ENCODE data around the gene PSMA7. TPM values are rescaled to one million over a fixed set of nuclear protein-coding genes. Genes with fewer than 3 reads are reported as not detected.
"Not testable (repeated sequence)": the region's sequence is repeated elsewhere in the genome, so short reads cannot be mapped to it uniquely, and the experiment has no call there.

The PSMA7 gene
- total RNA-seq, 1 donor from 2014 or later: 289 TPM

- H3K27me3 Mint-ChIP-seq (ENCODE audit: unreplicated experiment): peaks cover 9% of the 10 kb centered on the region
- peak overlapping the region; percentile 34 for H3K4me3 Mint-ChIP-seq (ENCODE audit: unreplicated experiment)
- peaks cover 23% of the 10 kb centered on the region for H3K9me3 Mint-ChIP-seq (ENCODE audit: unreplicated experiment)
Measured at GRCh38 chr20:62149532-62150309, 6.5 kb upstream of the PSMA7 start.

GRCh38 chr20:62148908-62149314 lies 5.7 kb upstream of the PSMA7 start:
- Mint-ChIP-seq H3K36me3 (ENCODE audit: unreplicated experiment) (peaks cover 15% of the 10 kb centered on the region), H3K27me3 (ENCODE audit: unreplicated experiment) (peaks cover 12% of the 10 kb centered on the region), H3K27ac (ENCODE audit: unreplicated experiment) (no peak overlapping the region), H3K4me3 (ENCODE audit: unreplicated experiment) (no peak overlapping the region), H3K9me3 (ENCODE audit: unreplicated experiment) (peaks cover 21% of the 10 kb centered on the region), H3K4me1 (ENCODE audit: low read depth, unreplicated experiment) (peaks cover 22% of the 10 kb centered on the region)
- TF ChIP-seq CTCF (IDR thresholded peaks at IDR 0.05; ENCODE audit: partially characterized antibody, unreplicated experiment): no peak
- DNase-seq: no peak

More at GRCh38 chr20:62149532-62150309, 6.5 kb upstream of the PSMA7 start:
- Mint-ChIP-seq H3K4me1 (ENCODE audit: low read depth, unreplicated experiment) (peaks cover 22% of the 10 kb centered on the region), H3K27ac (ENCODE audit: unreplicated experiment) (no peak overlapping the region), H3K36me3 (ENCODE audit: unreplicated experiment) (peaks cover 24% of the 10 kb centered on the region)
- no peak for TF ChIP-seq CTCF (IDR thresholded peaks at IDR 0.05; ENCODE audit: partially characterized antibody, unreplicated experiment)
- no peak for DNase-seq

GRCh38 chr20:62148383-62148782 lies 5.2 kb upstream of the PSMA7 start:
- H3K9me3 Mint-ChIP-seq (ENCODE audit: unreplicated experiment): peaks cover 19% of the 10 kb centered on the region
- H3K27me3 Mint-ChIP-seq (ENCODE audit: unreplicated experiment): peaks cover 10% of the 10 kb centered on the region
- H3K27ac Mint-ChIP-seq (ENCODE audit: unreplicated experiment); DNase-seq; H3K4me3 Mint-ChIP-seq (ENCODE audit: unreplicated experiment): not testable (repeated sequence)
- H3K36me3 Mint-ChIP-seq (ENCODE audit: unreplicated experiment): peaks cover 10% of the 10 kb centered on the region
- H3K4me1 Mint-ChIP-seq (ENCODE audit: low read depth, unreplicated experiment): peaks cover 22% of the 10 kb centered on the region

- Mint-ChIP-seq H3K4me3 (ENCODE audit: unreplicated experiment) (no peak overlapping the region), H3K4me1 (ENCODE audit: low read depth, unreplicated experiment) (peaks cover 22% of the 10 kb centered on the region), H3K9me3 (ENCODE audit: unreplicated experiment) (peaks cover 19% of the 10 kb centered on the region), H3K36me3 (ENCODE audit: unreplicated experiment) (peaks cover 3% of the 10 kb centered on the region), H3K27ac (ENCODE audit: unreplicated experiment) (peak overlapping the region; percentile 2), H3K27me3 (ENCODE audit: unreplicated experiment) (peaks cover 10% of the 10 kb centered on the region)
- no peak for DNase-seq
- no peak for TF ChIP-seq CTCF (IDR thresholded peaks at IDR 0.05; ENCODE audit: partially characterized antibody, unreplicated experiment)
Measured at GRCh38 chr20:62147528-62147927, 4.3 kb upstream of the PSMA7 start.

- DNase-seq: no peak
- Mint-ChIP-seq H3K9me3 (ENCODE audit: unreplicated experiment) (peaks cover 22% of the 10 kb centered on the region), H3K27ac (ENCODE audit: unreplicated experiment) (no peak overlapping the region), H3K36me3 (ENCODE audit: unreplicated experiment) (no peaks in the 10 kb centered on the region), H3K4me1 (ENCODE audit: low read depth, unreplicated experiment) (peaks cover 22% of the 10 kb centered on the region), H3K27me3 (ENCODE audit: unreplicated experiment) (peaks cover 13% of the 10 kb centered on the region), H3K4me3 (ENCODE audit: unreplicated experiment) (no peak overlapping the region)
- no peak for TF ChIP-seq CTCF (IDR thresholded peaks at IDR 0.05; ENCODE audit: partially characterized antibody, unreplicated experiment)
Measured at GRCh38 chr20:62147125-62147524, 3.9 kb upstream of the PSMA7 start.
